Liver (tissue), 9 donors: ENCODE measurements around the gene FADS6. TPM values are rescaled to one million over a fixed set of nuclear protein-coding genes. Genes with fewer than 3 reads are reported as not detected.

Experiments
- DNase-seq: peaks from one replicate; pipeline ENCODE4 v3.0.0-alpha.2; 2017; ENCODE audit warnings: low spot score
- H3K27ac ChIP-seq, 2 donors: one replicate each; pipeline ENCODE4 v1.7.0; 2013; ENCODE audit warnings: inconsistent platforms in 2 of 2, low read length in 2 of 2, control low read depth in 1 of 2, low read depth in 1 of 2, mild to moderate bottlenecking in 1 of 2
- H3K27me3 ChIP-seq, 4 donors: one replicate each; pipeline versions ENCODE4 v1.6.1 to v1.7.0; 2013; ENCODE audit warnings: low read length in 3 of 4, inconsistent platforms in 1 of 4, mild to moderate bottlenecking in 1 of 4, moderate library complexity in 1 of 4; ENCODE audit not compliant: control insufficient read depth in 4 of 4, insufficient read depth in 4 of 4
- H3K36me3 ChIP-seq, 4 donors: one replicate each; pipeline versions ENCODE4 v1.6.1 to v1.7.0; 2013; ENCODE audit warnings: low read length in 3 of 4, mild to moderate bottlenecking in 3 of 4, low read depth in 1 of 4, moderate library complexity in 1 of 4; ENCODE audit not compliant: control insufficient read depth in 4 of 4, insufficient read depth in 3 of 4
- H3K4me1 ChIP-seq, 4 donors: one replicate each; pipeline versions ENCODE4 v1.6.1 to v1.7.0; 2013; ENCODE audit warnings: low read length in 3 of 4, mild to moderate bottlenecking in 3 of 4, moderate library complexity in 1 of 4; ENCODE audit not compliant: control insufficient read depth in 4 of 4, insufficient read depth in 4 of 4
- H3K4me3 ChIP-seq, 3 donors: one replicate each; pipeline versions ENCODE4 v1.6.1 to v1.7.0; 2013; ENCODE audit warnings: low read length in 3 of 3, control low read depth in 1 of 3, low read depth in 1 of 3, mild to moderate bottlenecking in 1 of 3
- H3K9ac ChIP-seq, 2 donors: one replicate each; pipeline ENCODE4 v1.7.0; 2013; ENCODE audit warnings: low read length in 2 of 2, mild to moderate bottlenecking in 2 of 2, moderate library complexity in 2 of 2, control low read depth in 1 of 2, low read depth in 1 of 2
- H3K9me3 ChIP-seq, 4 donors: one replicate each; pipeline versions ENCODE4 v1.6.1 to v1.7.0; 2013; ENCODE audit warnings: low read length in 3 of 4; ENCODE audit not compliant: control insufficient read depth in 4 of 4
- ATF3 ChIP-seq: IDR thresholded peaks from 2 replicates; pipeline ENCODE4 v1.6.1; 2016; ENCODE audit warnings: antibody characterized with exemption
- FOXA1 ChIP-seq: IDR thresholded peaks from 2 replicates; pipeline ENCODE4 v1.6.1; 2016; ENCODE audit warnings: antibody characterized with exemption
- HNF4G ChIP-seq: IDR thresholded peaks from 2 replicates; pipeline ENCODE4 v1.6.1; 2016; ENCODE audit warnings: antibody characterized with exemption
- JUND ChIP-seq, 2 donors: IDR thresholded peaks; 2 replicates each; pipeline ENCODE4 v1.6.1; 2016; ENCODE audit warnings: antibody characterized with exemption in 2 of 2
- MAX ChIP-seq: IDR thresholded peaks from 2 replicates; pipeline ENCODE4 v1.6.1; 2016; ENCODE audit warnings: antibody characterized with exemption
- RAD21 ChIP-seq, 2 donors: IDR thresholded peaks; 2 replicates each; pipeline ENCODE4 v1.6.1; 2016; ENCODE audit warnings: antibody characterized with exemption in 2 of 2, mild to moderate bottlenecking in 2 of 2
- SP1 ChIP-seq: IDR thresholded peaks from 2 replicates; pipeline ENCODE4 v1.6.1; 2018; ENCODE audit warnings: antibody characterized with exemption, mild to moderate bottlenecking
- TAF1 ChIP-seq: conservative IDR thresholded peaks from 2 replicates; pipeline ENCODE4 v1.6.1; 2016; ENCODE audit warnings: antibody characterized with exemption, mild to moderate bottlenecking
- WGBS: extraction: QIAGEN DNeasy Blood & Tissue Kit; methylation state at CpG from one replicate; pipeline ENCODE4 v1.1.7; 2013; 5-methylcytosine and 5-hydroxymethylcytosine counted together
- polyA plus RNA-seq, 2 donors: library from polyadenylated mRNA; stranded (reverse) in 1 of 2; unstranded in 1 of 2; fragments of 200-250 nt in 1 of 2; fragments of >200 nt in 1 of 2; fragmentation: Nextera tagmentation in 1 of 2; extraction: Ambion mirVana in 1 of 2; gene quantifications; one replicate each; pipeline versions ENCODE4 v1.2.1 to v1.2.3, GENCODE V29; 2013 to 2015
- total RNA-seq, 2 donors: library from RNA; depleted of rRNA; stranded (reverse); fragments of >200 nt; gene quantifications; one replicate each; pipeline ENCODE4 v1.2.3, GENCODE V29; 2014
- TF ChIP-seq, protein P1 (sequence below): fragments of 150-350 bp; IDR thresholded peaks from 2 replicates; pipeline ENCODE4 v1.5.1; 2017; ENCODE audit warnings: improper control_type of control experiment, low read depth, low read length; ENCODE audit not compliant: missing input control
- TF ChIP-seq, protein P2 (sequence below): IDR thresholded peaks from 2 replicates; pipeline ENCODE4 v1.6.1; 2016; ENCODE audit warnings: antibody characterized with exemption
- donor health status: healthy.
- donor health status: healthy.
- donor health status: healthy.
- donor health status: healthy.
- donor health status: healthy.

The FADS6 gene
- total and polyA plus RNA-seq, 4 donors, result 2.1 to 7.1 (median 4.2) TPM; not detected in 1

- 82% methylated on average over 17 of the region's 17 CpGs for WGBS
- Histone ChIP-seq H3K4me1 (no peaks in the 10 kb centered on the region), H3K27me3 (peaks cover 0 to 13% (median 8%) of the 10 kb centered on the region in 4 donors), H3K9me3 (no peaks in the 10 kb centered on the region), H3K9ac (no peak overlapping the region), H3K27ac (no peak overlapping the region), H3K4me3 (no peak overlapping the region), H3K36me3 (no peaks in the 10 kb centered on the region)
- no peak for TF ChIP-seq JUND (IDR thresholded peaks at IDR 0.05)
- TF ChIP-seq SP1, result no peak
- no peak for DNase-seq
Observed at GRCh38 chr17:74854792-74855191, 38.6 kb downstream of the FADS6 start.

- H3K27me3 ChIP-seq, result peaks cover 0 to 13% (median 6%) of the 10 kb centered on the region in 4 donors
- no peak for DNase-seq
- 73% methylated on average over 8 of the region's 8 CpGs for WGBS
Observed at GRCh38 chr17:74853669-74854068, 39.8 kb downstream of the FADS6 start.

DNA sequence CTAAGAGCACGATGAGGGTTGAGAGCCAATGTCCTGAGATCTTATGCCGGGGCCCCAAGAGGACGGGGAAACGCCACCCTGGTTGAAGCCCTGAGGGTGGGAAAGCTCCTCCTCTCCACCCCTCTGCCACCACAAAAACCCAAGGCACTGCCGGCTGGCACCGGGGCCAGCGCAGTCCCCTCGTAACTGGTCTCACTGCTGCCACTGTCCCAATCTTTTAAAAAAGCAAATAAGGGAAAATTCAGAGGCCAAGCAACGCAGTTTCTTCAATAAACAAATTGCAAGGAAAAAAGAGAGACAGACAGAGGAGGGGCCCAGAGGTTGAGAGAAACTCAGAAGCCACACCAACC lies 40.4 kb downstream of the FADS6 start:
- no peaks in the 10 kb centered on the region for H3K9me3 ChIP-seq
- DNase-seq, result no peak
- no peaks in the 10 kb centered on the region for H3K36me3 ChIP-seq
- 16% methylated on average over 9 of the region's 9 CpGs for WGBS
- H3K9ac ChIP-seq, result no peak overlapping the region
- peaks cover 0 to 13% (median 5%) of the 10 kb centered on the region in 4 donors for H3K27me3 ChIP-seq
- TF ChIP-seq, protein P1, sequence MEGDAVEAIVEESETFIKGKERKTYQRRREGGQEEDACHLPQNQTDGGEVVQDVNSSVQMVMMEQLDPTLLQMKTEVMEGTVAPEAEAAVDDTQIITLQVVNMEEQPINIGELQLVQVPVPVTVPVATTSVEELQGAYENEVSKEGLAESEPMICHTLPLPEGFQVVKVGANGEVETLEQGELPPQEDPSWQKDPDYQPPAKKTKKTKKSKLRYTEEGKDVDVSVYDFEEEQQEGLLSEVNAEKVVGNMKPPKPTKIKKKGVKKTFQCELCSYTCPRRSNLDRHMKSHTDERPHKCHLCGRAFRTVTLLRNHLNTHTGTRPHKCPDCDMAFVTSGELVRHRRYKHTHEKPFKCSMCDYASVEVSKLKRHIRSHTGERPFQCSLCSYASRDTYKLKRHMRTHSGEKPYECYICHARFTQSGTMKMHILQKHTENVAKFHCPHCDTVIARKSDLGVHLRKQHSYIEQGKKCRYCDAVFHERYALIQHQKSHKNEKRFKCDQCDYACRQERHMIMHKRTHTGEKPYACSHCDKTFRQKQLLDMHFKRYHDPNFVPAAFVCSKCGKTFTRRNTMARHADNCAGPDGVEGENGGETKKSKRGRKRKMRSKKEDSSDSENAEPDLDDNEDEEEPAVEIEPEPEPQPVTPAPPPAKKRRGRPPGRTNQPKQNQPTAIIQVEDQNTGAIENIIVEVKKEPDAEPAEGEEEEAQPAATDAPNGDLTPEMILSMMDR, result no peak
- no peak for TF ChIP-seq TAF1
- no peak for TF ChIP-seq FOXA1
- no peak for TF ChIP-seq MAX
- TF ChIP-seq, protein P2, sequence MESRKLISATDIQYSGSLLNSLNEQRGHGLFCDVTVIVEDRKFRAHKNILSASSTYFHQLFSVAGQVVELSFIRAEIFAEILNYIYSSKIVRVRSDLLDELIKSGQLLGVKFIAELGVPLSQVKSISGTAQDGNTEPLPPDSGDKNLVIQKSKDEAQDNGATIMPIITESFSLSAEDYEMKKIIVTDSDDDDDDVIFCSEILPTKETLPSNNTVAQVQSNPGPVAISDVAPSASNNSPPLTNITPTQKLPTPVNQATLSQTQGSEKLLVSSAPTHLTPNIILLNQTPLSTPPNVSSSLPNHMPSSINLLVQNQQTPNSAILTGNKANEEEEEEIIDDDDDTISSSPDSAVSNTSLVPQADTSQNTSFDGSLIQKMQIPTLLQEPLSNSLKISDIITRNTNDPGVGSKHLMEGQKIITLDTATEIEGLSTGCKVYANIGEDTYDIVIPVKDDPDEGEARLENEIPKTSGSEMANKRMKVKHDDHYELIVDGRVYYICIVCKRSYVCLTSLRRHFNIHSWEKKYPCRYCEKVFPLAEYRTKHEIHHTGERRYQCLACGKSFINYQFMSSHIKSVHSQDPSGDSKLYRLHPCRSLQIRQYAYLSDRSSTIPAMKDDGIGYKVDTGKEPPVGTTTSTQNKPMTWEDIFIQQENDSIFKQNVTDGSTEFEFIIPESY, result no peak
- no peak overlapping the region for H3K4me3 ChIP-seq
- no peak overlapping the region for H3K27ac ChIP-seq
- H3K4me1 ChIP-seq, result no peaks in the 10 kb centered on the region

More at GRCh38 chr17:74853669-74854068, 39.8 kb downstream of the FADS6 start:
- H3K9me3 ChIP-seq, result no peaks in the 10 kb centered on the region
- H3K4me3 ChIP-seq, result no peak overlapping the region
- no peak overlapping the region for H3K27ac ChIP-seq
- TF ChIP-seq, protein P2, result no peak
- TF ChIP-seq RAD21 (IDR thresholded peaks at IDR 0.05), result no peak
- TF ChIP-seq HNF4G, result no peak
- TF ChIP-seq ATF3, result no peak
- no peaks in the 10 kb centered on the region for H3K4me1 ChIP-seq
- no peak overlapping the region for H3K9ac ChIP-seq
- no peaks in the 10 kb centered on the region for H3K36me3 ChIP-seq
